Choroid plexus epithelial cell (primary cell): ENCODE measurements around the gene CLIP1.
A peak's percentile ranks its signal among the peaks of the same experiment; 100 is the strongest.
"Not testable (repeated sequence)": the region's sequence is repeated elsewhere in the genome, so short reads cannot be mapped to it uniquely, and the experiment has no call there.

Experiments
- DNase-seq: peaks from one replicate; pipeline ENCODE4 v3.0.0-alpha.2; 2010; ENCODE audit warnings: low read depth
- H3K4me3 ChIP-seq: 2 replicates; pipeline ENCODE4 v1.5.1; 2011; ENCODE audit warnings: low read depth, mild to moderate bottlenecking, control low read depth, low read length, moderate library complexity
- TF ChIP-seq, protein P1 (sequence below): conservative IDR thresholded peaks from 2 replicates; pipeline ENCODE4 v1.5.1; 2011; ENCODE audit warnings: low read depth, mild to moderate bottlenecking, control low read depth, inconsistent platforms, low read length, moderate library complexity

Gene CLIP1

DNA sequence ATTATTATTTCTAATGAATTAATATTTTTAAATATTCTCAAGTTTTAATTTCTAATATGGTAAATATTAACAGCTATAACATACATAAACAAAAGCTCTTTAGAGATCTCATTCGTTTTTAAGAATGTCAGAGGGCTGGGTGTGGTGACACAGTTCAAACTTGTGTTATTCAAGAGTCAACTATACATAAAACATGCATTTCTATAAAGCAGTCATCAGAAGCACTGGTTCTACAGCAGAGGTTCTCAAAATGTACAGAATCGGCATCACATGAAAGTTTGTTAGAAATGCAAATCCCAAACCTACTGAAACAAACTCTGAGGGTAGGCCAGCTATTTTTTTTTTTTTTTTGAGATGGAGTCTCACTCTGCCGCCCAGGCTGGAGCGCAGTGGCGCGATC is 34.6 kb downstream of the CLIP1 start:
- TF ChIP-seq, protein P1, sequence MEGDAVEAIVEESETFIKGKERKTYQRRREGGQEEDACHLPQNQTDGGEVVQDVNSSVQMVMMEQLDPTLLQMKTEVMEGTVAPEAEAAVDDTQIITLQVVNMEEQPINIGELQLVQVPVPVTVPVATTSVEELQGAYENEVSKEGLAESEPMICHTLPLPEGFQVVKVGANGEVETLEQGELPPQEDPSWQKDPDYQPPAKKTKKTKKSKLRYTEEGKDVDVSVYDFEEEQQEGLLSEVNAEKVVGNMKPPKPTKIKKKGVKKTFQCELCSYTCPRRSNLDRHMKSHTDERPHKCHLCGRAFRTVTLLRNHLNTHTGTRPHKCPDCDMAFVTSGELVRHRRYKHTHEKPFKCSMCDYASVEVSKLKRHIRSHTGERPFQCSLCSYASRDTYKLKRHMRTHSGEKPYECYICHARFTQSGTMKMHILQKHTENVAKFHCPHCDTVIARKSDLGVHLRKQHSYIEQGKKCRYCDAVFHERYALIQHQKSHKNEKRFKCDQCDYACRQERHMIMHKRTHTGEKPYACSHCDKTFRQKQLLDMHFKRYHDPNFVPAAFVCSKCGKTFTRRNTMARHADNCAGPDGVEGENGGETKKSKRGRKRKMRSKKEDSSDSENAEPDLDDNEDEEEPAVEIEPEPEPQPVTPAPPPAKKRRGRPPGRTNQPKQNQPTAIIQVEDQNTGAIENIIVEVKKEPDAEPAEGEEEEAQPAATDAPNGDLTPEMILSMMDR: no peak
- H3K4me3 ChIP-seq: no peak overlapping the region
- DNase-seq: no peak

DNA sequence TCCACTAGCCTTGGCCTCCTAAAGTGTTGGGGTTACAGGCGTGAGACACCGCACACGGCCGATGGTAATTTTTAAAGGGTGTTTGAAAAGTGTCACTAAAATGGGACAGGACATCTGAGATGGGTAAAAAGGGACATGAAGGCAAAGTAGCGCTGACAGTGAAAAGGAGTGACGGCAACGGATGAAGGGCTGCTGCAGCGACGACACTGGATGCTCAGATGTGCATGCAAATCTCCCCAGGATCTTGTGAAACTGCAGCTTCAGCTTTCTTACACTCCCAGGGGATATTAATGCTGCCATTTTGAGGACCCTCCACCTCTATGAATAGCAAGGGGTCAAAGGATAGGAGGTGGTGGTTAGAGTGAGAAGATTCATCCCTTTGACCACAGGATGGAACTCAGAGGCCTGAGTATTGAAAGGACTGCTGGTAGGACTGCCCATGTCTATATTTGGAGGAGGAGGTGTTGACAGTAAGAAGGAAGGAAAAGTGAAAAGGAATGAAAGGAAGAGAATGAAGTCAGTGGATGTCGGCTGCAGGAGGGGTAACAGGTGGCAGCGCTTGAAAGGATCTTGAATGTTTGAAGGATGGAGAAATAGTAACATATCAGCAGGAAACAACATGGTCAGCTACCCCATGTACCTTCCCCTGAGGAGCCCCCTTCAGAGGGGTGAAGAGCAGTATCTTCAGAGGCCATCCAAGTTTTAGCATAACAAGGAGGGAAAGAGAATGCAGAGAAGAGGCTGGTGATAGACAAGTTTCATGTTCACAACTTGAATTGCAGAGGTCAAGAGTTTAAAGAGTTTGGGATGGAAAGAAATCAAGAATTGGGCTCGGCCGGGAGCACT is 37.1 kb downstream of the CLIP1 start:
- DNase-seq: no peak
- no peak overlapping the region for H3K4me3 ChIP-seq
- TF ChIP-seq, protein P1: no peak

DNA sequence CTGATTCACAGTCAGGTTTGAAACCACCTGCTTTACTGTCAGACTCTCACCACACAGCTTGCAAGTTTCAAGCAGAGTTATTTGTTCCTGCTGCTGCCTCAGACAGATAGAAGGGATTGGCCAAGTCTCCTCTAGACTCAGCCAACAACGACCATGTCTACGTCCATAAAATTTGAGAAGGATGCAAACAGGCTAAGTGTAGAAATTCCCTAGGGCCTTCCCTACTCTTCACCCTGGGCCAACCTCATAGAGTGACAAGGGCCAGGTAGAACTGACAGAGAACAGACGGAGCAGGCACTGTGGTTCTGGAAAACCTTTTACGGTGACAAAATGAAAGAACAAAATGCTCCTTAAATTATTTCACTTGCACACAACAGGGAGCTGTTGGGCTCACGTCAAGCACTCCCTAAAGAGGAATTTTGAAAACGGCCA is 39.5 kb downstream of the CLIP1 start:
- DNase-seq: no peak
- no peak overlapping the region for H3K4me3 ChIP-seq
- TF ChIP-seq, protein P1: no peak

DNA sequence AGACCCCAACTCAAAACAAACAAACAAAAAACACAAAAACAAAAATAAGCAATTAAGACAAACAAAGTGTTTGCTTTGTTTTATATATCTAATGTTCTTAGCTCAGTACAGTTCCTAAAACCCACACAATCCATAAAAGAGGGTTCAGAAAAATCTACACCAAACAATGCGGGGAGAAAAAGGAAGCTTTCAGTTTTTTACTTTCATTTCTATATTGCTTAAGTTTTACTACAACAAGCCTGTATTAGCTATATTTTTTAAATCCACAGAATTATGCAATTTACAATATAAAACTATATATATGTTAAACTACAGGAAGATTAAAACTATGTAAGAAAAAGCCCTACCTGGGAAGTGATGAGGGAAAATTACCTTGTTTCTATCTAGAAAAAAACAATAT is 41.4 kb downstream of the CLIP1 start:
- TF ChIP-seq, protein P1: no peak
- no peak overlapping the region for H3K4me3 ChIP-seq
- DNase-seq: no peak

DNA sequence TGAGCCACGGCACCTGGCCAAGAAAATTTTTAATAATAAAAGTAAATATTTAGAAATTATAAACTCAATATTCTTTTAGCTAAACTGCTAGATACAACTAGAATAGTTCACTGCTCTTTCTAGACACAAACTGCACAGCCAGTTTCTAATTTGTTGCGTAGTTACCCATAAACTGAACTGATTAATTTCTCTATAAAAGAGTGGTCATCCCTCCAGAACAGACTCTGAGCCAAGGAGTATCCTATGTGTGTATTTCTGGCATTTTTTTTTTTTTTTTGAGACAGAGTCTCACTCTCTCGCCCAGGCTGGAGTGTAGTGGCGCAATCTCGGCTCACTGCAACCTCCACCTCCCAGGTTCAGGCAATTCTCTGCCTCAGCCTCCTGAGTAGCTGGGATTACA is 45.7 kb downstream of the CLIP1 start:
- H3K4me3 ChIP-seq, DNase-seq: not testable (repeated sequence)

DNA sequence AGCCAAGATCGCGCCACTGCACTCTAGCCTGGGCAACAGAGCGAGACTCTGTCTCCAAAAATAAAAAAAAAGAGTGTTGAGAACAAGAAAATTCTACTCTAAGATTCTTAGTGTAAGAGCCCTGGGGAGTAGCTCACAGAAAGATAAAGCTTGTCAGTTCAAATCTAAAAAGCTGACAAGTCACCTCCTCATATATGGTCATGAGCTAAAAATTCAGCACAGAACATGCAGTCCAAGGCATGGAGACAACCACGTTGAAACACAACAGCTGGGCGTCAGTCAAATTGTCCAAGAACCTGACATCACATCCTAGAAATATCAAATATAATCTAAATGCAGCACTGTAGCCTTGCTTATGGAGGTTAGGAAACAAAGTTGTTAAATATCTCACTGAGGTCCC is 47.8 kb downstream of the CLIP1 start:
- TF ChIP-seq, protein P1: no peak
- DNase-seq: no peak

DNA sequence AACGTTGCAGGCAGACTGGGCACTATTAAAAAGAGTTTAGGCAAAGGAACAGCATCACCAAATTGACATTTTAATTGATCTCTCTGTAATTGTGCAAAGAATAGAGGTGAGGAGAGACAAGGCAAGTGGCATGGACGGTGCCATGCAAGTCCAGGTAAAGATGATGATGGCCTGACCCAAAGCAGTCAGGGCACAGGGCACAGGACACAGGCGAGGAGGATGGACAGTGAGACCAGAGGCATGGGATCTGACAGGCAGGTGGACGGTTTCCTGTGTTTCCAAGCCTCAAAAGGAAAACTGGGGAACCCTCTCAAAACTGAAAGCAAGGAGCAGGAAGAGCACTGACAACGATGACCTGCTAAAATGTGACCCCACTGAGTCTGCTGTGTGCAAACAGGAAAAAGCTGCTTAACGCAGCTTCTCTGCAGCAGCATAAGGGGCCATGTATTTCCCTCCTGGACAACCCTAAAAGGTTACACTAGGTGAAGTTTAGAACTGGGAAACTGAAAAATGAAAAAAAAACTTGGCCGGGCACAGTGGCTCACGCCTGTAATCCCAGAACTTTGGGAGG is 50.9 kb downstream of the CLIP1 start:
- peak; percentile 20 for DNase-seq
- H3K4me3 ChIP-seq: no peak overlapping the region
- TF ChIP-seq, protein P1: no peak

More for the DNA sequence above, 47.8 kb downstream of the CLIP1 start:
- no peak overlapping the region for H3K4me3 ChIP-seq
